Jurkat, Clone E6-1 (cell line): Measurements from ENCODE around the gene MSI2.

Experiments used
- DNase-seq: peaks from one replicate; pipeline ENCODE4 v3.0.0-alpha.2; 2011; ENCODE audit warnings: low read depth, low spot score
- H3K4me3 ChIP-seq: 2 replicates; pipeline ENCODE4 v1.5.1; 2011; ENCODE audit warnings: mild to moderate bottlenecking, low read length, control low read depth, moderate library complexity

The MSI2 gene

DNA sequence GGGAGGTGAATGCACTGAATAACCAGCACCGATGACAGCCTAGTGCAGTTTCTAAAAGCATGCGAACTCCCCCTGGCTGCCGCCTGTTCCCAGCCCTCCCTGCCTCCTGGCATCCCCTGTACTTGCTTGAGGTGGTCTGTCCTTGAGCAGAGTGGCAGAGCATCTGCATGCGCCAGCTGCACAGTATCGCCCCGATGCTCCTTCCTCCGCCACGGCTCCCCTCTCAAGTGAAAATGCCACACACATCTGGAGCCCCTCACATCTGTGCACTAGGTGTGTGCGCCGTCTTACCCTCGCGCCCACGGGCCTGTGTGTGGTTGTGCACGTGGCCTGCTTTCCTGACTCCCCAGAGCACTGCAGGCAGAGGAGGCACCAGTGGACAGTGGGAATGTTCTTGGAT is 376.9 kb downstream of the MSI2 start:
- no peak for DNase-seq

DNA sequence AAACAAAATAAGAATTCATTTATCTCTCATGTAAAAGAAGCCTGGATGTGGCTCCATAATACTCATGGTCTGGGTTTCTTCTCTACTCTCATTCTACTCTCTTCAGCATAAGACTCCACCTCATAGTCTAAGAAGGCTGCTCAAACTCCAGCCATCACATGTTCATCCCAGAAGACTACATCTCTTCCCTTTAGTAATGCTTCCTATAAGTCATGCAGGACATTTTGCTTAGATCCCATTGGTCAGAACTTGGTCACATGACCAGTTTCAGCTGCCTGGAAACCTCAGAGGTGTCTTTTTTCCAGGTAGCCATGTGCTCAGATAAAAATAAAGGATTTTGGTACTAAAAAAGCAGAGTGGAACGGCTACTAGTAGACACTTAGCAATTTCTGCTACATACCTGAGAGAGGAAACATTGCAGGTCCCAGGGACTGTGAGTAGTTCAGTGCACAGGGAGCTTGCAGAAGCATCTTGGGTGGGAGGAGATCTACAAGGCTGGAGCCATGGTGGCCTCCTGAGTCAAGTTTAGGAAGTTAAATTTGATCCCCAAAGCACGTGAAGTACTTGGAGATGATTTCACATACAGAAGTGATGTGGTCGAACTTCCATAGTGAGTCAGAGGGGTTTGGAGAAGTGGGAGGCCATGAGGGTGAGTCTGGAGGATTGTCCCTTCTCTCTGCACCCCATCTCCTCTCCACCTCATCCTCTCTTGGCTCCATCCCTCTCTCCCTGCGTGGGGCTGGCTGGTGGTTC is 378.6 kb downstream of the MSI2 start:
- no peak for DNase-seq
- H3K4me3 ChIP-seq, result no peak overlapping the region

More for the DNA sequence above, 376.9 kb downstream of the MSI2 start:
- H3K4me3 ChIP-seq, result no peak overlapping the region

DNA sequence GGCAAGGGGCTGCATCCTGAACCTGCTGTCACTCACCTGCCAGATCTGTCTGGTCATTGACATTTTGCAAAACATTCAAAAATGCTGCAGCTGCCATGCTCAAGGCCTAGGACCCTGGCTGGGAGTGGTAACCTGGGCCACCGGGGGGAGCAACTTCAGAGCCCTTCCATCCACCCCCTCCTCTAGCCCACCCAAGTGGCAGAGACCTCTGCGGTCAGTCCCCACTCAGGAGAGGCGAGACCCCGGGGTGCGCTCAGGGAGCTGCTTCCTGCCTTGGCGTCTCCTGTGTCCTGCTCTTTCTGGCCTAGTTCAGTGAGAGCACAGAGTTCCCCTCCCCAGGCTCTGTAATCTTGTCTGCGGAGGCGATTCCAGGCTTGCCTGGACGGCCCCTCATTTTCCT is 380.0 kb downstream of the MSI2 start:
- no peak for DNase-seq
- H3K4me3 ChIP-seq, result no peak overlapping the region

DNA sequence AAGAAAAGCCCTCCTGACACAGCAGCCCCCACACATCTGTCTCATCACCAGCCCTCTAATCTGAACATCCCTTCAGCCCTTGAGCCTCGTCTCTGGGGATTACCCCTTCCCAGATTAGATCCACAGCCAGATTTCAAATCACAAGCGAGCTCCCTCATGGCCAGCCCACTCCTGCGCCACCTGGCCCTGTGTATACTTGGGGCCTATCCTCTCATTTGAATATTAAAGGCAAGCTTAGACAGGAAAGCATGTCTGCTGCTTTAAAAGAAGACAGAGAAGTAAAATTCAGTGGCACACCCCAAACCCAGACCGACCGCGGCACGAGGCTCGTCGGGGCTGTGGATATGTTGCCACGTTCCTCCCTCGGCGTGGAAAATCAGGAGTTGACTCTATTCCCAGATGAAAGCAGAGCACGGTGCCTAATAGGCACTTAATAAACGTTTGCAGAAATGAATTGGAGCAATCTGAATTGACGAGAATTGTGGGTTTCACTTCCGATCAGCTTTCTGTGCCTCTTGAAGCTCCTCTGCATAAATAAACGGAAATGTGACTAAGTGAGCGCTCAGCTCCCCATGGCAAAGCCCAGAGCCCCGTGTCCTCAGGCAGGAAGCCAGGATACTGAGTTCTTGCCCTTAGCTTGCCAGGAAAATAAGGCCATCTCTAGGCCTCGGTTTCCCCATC is 380.8 kb downstream of the MSI2 start:
- DNase-seq, result no peak
- no peak overlapping the region for H3K4me3 ChIP-seq

DNA sequence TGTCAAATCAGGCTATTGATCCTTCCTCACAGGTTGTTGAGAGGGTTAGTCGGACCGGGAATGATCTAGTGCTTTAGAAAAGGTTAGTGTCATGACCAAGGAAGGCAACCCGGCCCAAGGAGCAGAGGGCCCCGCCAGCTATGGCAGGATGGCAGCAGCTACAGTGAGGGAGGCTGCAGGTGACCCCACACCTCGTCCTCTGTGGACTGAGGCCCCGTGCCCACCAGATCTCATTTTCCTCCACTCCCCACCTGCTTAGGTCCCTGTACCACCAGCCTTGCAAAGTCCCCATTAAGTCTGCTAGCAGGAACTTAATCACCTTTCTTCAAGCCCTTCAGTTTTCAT is 381.3 kb downstream of the MSI2 start:
- no peak for DNase-seq
- H3K4me3 ChIP-seq, result no peak overlapping the region

DNA sequence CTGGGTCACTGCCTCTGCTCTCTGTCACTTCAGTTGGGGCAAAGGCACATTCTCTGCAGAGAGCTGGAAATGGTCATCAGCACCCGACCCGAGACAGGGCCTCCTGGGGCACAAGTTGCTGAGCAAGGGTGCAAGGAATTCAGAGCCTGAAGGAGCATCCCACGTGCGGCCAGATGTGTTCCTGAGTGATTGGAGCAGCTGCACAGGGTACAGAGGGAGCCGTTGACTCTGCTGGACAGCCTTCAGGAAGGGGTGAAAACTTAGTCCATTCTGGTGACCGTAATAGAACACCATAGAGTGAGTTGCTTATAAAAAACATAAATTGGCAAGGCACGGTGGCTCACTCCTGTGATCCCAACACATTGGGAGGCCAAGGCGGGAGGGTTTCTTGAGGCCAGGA is 382.0 kb downstream of the MSI2 start:
- no peak for DNase-seq
- H3K4me3 ChIP-seq, result no peak overlapping the region

DNA sequence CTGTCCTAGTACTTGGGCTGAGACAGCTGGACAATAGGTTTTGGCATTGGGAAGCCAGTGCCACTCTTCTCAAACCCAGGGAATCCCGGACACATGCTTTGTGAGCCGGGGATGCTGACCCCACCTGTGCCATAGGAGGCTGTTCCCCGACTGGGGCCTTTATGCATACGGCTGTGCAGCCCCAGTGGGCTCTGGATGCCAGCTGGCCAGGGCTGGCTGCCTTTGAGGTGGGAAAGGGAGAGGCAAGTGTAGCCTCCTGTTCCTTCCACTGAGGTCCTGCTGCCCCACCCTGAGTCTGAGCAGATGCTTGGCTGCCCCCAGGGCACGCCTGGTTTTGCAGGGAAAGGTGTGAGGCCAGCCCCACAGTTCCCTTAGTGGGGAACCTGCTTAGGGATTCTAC is 383.1 kb downstream of the MSI2 start:
- DNase-seq, result no peak

DNA sequence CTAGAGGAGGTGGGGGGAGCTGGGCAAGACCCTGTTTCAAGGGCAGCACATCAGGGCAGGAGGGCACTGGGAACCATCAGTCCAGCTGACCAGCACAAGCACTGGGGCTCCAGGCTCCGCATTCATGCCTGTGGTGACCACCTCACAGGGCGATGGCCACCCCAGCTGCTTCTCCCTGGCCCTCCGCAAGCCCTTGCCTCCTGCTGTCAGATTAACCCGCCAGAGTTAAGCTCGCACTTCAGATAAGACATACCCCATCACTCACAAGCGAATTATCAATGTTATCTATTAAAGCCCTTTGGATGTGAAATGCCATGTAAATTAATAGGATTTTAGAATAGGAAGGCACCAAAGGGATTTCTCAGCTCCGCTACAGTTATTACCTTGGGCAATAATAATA is 383.8 kb downstream of the MSI2 start:
- no peak for DNase-seq
- no peak overlapping the region for H3K4me3 ChIP-seq

More for the DNA sequence above, 383.1 kb downstream of the MSI2 start:
- H3K4me3 ChIP-seq, result no peak overlapping the region

DNA sequence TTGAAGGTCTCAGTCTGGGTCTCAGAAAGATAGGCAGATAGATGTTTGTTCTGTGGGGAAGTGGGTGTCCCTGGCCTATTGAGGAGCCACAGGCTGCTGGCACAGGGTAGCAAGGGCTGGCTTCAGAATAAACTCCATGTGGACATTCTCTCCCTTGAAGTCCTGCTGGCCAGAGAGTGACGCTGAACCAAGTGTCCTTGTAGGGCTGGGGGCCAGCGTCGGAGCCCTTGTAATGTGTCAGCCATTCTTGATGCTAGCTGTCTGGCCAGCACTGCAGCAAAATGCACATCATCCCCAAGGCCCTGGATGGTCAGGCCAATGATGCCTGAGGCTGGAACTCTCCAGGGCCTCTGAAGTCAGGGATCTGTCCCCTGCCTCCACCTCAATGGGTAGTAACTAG is 385.4 kb downstream of the MSI2 start:
- no peak overlapping the region for H3K4me3 ChIP-seq
- no peak for DNase-seq

DNA sequence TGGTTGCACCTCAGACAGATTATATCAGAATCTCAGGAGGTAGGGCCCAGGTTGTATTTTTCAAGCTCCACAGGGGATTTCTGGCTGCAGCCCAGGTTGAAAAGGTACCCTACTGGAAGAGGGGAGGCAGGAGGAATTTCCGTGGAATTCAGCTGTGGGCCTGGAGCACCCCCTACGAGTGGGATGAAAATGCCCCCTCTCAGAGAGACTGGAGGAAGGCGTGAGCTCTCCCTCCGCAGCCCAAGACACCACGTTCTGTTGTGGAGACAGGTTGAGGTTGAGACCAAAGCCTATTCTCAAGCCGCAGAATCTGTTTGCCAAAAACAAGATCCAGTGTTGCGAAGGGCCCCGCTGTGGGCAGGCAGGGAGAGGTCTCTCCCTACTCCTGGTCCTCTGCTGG is 386.7 kb downstream of the MSI2 start:
- DNase-seq, result no peak
- no peak overlapping the region for H3K4me3 ChIP-seq

DNA sequence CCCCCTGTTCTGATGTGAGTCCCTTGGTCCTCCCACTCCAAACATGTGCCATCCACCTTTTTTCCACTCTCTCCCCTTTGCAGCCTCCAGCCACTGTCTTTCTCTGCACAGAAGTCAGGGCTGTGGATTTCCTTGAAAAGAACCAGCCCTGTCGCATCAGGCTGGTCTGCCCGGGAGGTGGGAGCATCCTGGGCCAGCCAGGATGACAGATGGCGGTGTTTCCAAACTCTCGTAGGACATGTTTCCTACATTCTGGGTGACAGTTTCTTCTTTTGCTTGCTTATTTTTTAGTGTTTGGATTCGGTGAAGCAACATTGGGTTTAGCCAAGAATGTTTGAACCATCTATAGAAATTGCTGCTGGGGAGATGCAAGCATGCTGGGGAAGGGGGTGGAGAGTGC is 388.0 kb downstream of the MSI2 start:
- DNase-seq, result no peak

DNA sequence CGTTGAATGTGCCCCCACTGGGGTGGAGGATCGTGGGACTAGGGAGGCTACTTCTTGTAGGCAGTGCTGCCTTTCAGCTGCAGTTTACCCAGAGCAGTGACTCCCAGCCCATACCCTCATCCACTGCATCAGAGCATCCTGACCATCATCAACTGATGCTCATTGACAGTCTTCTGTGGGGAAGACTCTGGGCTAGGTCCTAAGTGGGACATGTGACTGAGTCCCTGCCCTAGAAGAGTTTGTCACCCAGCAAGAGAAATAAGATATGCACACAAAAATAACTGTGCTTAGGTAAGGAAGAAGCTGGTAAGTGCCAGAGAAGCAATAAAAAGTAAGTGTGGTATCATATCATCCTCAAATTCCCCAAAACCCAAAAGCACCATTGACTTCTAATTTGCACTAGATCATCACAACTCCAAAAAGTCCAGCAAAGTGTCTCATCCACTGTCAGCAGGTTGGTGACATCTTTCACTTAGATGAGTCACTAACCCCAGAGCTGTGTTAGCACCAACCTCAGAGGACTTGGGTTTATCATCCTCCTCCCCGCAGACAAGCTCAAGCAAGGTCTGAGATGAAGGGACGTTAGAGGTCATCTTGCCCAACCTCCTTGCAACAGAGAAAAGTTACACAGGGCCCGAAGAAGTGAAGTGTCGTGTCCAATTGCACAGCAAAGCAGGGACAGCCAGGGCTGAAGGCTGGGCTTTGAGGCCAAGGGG is 389.8 kb downstream of the MSI2 start:
- no peak for DNase-seq

More for the DNA sequence above, 388.0 kb downstream of the MSI2 start:
- H3K4me3 ChIP-seq, result no peak overlapping the region

DNA sequence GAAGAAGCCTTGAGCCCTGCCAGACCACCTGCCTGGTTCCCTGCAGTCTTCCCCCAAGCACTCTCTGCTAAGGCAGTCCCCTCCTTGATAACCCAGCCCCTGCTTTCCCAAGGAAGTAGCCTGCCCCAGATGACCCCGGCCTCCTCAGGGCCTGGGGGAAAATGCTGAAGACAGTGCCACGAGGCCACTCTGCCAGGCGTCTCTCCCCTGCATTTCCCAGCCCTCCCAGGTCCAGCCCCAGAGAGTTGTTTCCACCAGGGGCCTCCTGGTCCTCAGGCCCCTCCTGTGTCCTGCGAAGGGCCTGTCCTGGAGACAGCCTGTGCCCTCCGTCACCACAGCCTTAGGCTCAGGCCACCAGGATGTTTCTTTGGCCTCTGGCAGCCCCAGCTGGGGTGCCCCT is 392.4 kb downstream of the MSI2 start:
- DNase-seq, result no peak
- no peak overlapping the region for H3K4me3 ChIP-seq

More for the DNA sequence above, 389.8 kb downstream of the MSI2 start:
- H3K4me3 ChIP-seq, result no peak overlapping the region

DNA sequence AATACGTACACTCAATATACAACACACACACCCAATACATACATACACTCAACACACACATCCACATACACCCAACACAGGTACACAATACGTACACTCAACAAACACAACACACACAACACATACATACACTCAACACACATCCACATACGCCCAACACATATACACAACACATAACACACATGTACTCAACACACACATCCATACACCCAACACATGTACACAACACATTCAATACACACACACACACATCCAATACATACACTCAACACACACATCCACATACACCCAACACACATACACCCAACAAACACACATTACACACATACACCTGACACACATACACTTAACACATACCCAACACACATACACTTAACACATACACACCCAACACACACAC is 392.9 kb downstream of the MSI2 start:
- DNase-seq, result no peak
- no peak overlapping the region for H3K4me3 ChIP-seq

DNA sequence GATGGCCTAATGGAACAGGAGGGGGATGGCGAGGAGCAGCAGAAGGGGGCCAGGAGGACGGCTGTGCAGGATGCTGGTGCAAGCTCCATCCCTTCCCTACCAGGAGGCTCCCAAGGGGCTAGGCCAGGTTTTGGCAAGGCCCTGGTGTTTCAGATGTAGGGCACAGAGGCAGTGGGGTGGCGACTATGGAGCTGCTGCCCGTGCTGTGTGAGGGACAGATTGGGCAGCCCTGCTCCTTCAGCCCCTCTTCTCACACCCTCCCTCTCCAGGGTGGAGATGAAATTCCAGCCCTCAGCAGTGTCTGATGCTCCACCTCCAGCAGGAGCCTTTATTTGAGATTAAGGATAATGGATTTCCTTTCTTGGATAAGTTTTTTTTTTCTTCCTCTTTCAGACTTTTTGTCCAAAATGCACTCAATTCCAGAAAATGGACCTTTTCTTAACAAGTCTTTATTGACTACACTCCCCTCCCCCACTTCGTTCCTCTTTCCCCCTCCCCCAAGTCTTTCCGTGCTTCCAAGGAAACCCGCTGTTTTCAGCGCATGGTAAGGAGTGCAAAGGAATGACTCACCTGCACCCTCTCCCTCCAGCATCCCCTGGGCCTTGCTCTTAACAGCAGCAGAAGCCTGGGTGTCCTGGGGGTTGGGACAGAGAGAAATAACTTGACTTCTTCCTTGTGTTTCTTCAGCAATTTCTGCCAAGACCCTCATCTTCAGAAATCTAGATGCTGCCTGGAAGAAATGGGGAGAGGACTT is 393.6 kb downstream of the MSI2 start:
- no peak overlapping the region for H3K4me3 ChIP-seq
- no peak for DNase-seq

DNA sequence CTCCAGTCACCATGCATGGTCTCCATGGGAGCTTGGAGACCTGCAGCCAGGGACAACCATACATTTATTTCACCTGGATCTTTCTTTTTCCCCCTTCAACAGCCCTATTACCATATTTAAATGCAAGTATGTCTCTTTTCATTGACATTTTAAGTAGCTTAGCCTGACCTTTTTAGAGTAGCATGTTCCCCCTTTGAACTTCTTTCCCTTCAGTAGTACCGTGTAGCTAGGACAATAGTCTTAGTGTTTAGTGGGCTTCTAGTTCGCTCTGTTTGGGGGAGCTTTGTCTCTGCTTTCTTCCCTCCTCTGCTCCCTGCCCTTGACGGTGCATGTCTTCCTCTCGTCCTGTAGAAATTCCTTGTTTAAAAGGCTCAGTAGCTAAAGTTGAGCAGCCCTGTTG is 394.2 kb downstream of the MSI2 start:
- no peak overlapping the region for H3K4me3 ChIP-seq
- no peak for DNase-seq

DNA sequence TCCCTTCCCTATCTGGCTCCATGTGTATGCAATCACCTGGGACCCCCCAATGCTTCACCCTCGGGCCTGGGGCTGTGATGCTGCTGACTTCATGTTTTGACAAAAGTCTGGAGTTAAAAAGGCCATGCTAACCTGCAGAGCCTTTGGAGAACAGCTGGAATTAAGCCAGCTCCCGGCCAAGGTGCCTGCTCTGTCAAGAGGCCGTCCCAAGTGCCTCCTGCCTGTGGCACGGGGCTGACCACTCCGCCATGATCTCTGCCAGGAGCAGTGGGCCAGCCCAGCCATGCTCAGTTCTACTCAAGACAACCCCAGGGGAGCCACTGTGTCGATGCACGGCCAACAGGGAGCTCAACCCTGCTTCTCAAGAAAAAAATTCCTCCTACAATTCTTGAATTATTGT is 395.1 kb downstream of the MSI2 start:
- no peak for DNase-seq
- H3K4me3 ChIP-seq, result no peak overlapping the region

DNA sequence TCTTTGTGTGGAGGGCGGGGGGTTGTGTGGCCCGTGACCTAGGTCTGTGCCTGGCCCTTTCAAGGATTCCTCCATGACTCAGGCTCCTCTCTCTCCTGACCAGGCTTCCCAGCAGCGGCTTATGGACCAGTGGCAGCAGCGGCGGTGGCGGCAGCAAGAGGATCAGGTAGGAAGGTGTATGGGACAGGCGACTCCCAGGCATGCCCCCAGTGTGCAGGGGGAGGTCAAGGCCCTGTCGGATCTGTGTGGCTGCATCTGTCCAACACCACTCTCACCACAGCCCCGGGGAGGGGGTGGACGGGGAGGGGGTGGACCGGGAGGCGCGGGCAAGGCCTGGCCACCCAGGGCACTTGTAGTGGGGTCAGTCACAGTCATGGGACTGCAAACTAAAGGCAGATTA is 395.7 kb downstream of the MSI2 start:
- no peak for DNase-seq

DNA sequence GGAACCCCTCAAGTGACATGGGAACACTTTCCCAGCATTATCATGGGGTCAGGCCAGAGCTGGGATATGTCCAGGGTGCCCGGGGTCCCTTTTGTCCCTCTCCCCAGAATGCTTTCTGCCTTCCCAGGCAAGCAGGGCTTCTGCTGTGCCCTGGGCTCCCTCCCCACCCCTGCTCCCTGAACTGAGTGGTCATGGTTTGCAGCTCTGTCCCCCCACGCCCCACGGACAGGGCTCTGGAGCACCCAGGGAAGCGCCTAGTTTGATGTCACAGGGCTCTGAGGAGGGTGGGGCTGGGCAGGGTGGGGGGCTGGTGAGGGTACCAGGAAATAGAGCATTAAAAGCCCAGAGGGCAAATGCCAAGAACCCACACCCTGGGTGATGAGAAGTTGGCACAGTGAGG is 396.5 kb downstream of the MSI2 start:
- DNase-seq, result no peak
- H3K4me3 ChIP-seq, result no peak overlapping the region

More for the DNA sequence above, 395.7 kb downstream of the MSI2 start:
- H3K4me3 ChIP-seq, result no peak overlapping the region

DNA sequence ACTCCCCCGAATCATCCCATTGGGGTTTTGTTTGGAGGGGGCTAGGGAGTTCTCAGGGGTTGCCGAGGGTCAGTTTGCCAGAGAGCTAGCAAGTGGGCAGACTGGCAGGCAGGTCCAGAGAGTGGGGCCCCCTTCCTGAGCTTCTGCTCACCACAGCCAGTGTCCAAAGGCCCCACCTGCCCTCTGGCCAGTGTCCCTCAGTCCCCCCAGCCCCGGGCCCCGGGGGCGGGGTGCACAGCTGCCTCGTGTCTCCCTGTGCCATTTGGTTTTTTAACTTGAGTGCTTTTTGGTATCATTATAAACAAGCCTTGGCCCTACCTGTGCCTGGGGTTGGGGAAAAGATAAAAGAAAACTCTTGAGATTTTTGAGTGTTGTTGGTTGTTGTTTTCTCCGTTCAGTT is 397.0 kb downstream of the MSI2 start:
- no peak for DNase-seq

More for the DNA sequence above, 397.0 kb downstream of the MSI2 start:
- H3K4me3 ChIP-seq, result no peak overlapping the region
